Mesenteric fat pad (tissue), 1 donor: ENCODE results near the gene BABAM2. TPM values are rescaled to one million over a fixed set of nuclear protein-coding genes. Genes with fewer than 3 reads are reported as not detected.

Source experiments
- DNase-seq: peaks from one replicate; pipeline ENCODE4 v3.0.0-alpha.2; 2020; ENCODE audit warnings: low spot score
- total RNA-seq: library from RNA; stranded (reverse); fragmentation: NEBNext Ultra II Directional; extraction: Animal tissue kit (Norgen Biotek cat#: 25700); gene quantifications from one replicate; pipeline ENCODE4 v1.2.1, GENCODE V29; 2021
- donor health status: DM: yes; HTN: yes; CAD: no.

Gene BABAM2
- total RNA-seq, 1 donor from 2014 or later, result 36.0 TPM

DNA sequence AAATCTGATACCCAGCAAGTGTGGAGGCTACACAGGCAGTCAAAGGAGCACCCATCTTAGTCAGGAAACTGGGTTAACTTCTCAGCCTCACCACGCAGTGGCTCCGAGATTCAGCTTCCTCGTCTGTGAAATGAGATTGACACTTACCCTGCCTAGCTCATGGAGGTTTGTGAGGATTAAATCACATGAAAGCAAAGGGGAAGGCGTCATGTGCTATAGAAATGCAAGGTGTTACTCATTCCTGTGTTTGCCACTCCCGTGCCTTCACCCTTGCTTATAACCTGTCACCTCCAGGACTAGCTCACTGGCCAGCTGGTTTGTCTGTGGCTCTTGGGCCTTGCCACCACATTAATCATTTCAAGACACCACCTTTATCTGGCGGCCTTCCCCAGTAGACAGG, 383.2 kb downstream of the BABAM2 start:
- DNase-seq, result no peak

DNA sequence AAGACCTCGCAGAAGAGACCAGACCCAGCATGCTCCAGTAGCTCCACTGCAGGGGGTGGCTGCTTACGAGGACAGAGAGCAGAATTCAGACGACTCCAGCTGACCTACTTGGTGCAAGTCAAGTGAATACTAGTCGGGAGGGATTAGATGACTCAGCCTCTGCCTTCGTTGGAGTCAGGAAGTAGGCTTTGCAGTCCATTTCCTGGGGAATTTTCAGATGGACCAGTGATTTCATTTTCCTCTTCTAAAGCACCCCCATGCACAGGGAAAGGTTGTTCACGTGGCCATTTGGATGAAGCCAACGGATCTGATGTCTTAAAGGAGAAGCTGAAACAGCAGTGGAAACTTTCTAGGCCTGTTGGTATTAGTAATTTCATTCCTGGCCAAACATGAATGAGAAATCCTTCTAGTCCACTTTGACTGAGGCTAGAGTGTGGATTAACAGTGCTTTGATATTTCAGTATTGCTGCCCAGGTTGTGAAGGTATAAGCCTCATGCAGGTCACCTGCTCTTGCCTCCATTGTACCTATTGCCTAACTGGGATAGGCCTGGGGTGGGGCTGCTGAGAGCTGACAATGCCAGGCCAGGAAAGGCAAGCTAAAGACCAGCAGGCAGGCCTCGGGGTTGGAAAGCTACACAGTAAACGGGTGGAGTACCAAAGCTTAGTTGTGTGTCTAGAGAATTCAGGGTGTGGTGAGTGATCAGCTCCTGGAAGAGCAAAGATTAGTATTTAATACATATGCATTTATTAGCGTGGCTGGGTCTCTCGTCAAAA, 384.6 kb downstream of the BABAM2 start:
- DNase-seq, result no peak

DNA sequence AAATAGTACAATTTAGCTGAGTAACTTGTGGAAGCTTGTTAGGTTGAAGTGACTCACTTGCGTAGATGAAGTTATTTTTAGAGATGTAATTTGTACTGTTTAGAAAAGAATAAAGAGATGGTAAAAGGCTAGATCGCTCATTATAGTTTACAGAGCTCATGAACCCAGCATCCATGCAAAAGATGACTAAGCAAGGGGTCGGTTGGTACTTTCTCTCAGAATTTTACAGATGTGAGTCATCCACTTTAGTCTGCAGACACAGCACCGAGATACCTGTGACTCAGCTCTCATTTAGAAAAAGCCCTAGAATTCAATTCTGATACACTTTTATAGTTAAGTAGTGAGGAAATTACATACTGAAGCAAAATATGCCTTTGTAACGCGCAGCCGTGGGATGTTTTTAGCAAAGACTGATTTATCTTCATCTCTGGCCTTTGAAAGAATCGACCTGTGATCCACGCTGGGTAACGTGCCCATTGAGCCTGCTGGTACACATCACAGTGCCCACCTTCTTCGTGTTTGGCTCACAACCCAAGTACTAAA, 385.6 kb downstream of the BABAM2 start:
- no peak for DNase-seq

DNA sequence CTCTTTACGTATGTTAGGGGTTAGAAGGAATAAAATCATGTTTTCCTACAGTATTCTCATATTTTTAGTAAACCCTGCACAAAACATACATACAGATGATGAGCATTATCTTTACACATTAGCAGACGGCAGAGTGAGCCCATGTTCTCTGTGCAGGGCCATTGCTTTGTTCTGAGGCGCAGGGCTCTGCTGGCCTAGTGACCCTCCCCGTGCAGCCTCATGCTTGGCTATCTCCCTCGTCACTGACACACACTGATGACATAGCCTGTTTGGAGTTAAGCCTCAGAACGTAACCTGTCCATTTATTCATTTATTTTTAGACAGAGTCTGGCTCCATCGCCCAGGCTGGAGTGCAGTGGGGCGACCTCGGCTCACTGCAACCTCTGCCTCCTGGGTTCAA, 386.3 kb downstream of the BABAM2 start:
- no peak for DNase-seq

DNA sequence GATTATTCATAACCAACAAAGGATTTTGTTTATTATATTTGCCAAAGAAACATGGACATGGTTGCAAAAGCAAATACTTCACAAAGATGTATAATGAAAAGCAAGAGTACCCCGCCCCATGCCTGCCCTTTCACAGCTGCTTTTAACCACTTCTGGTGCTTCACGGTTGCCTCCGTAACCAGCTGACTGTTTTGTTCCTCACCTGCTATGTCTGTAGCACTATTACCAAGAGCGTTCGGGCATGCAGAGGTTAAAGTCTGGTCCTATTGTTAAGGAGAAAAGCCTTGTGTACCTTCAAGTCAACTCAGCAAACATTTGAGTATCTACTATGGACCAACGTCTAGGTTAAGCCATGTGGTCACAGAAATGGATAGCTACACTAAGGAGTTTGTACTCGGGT, 386.9 kb downstream of the BABAM2 start:
- no peak for DNase-seq

DNA sequence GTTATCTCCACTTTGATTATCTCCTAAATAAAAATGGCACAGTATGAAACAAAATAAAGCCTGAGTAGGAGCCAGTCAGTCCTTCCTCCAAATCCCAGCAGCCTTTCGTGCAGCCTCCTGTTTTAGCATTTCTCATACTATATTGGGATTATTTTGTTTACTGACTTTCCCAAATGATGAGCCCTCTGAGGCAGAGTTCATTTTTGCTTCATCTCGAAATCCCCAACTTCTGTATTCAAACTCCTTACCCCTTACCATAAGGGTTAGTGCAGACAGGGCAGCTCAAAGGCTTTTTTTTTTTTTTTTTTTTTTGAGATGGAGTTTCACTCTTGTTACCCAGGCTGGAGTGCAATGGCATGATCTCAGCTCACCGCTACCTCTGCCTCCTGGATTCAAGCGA, 388.8 kb downstream of the BABAM2 start:
- DNase-seq, result no peak

DNA sequence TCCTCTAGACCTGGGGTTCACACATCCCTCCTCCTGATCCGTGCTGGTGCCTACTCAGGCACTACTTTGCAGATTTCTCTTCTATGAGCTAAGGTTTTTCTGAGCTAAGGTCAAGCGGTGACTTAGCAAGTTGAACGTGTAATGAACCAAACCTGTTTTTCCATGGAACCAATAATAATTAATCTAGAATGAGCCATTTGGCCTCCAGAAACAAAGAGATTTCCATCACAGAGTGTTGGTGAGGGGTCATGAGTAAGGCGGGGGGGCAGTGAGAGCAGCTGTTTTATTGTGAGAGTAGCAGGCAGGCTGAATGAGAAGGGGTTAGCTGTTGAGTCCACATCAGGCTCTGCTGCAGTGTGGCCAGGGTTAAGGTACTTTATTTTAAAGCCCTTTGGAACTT, 390.1 kb downstream of the BABAM2 start:
- no peak for DNase-seq

DNA sequence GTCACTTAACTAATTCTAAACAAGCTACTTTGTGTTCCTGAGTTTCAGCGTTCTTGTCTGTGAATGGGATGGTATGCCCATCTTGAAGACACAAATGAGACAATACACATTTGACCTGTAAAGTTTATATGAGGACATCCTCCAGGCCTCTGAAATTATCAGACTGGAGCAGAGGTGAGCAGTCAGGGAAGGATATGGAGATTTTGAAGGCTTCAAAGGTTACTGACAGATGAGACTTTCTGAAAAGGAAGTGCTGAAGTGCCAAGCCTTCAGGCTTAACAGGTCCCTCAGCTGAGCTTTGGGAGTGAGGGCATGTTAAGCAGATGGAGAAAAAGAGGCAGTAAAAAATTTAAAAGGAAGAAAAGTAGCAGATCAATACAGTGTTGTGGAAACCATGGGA, 391.2 kb downstream of the BABAM2 start:
- no peak for DNase-seq

DNA sequence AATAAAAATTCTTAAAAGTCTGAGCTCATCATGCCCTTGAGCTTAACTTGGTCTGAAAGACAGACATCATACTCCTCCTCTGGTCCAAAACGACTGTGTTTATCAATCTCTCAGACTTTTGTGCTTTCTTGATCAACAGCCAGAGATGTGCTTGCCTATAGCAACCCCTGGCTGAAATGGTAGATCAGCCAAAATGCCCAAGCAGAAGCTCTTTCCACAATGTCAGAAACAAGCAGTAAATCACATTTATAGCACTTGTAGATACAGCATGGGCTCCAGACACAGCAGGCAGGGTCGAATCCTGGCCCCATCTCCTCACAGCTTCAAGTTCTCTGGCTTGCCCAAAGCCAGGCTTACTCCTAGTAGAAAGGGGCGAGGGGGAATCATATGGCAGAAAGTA, 391.7 kb downstream of the BABAM2 start:
- no peak for DNase-seq

DNA sequence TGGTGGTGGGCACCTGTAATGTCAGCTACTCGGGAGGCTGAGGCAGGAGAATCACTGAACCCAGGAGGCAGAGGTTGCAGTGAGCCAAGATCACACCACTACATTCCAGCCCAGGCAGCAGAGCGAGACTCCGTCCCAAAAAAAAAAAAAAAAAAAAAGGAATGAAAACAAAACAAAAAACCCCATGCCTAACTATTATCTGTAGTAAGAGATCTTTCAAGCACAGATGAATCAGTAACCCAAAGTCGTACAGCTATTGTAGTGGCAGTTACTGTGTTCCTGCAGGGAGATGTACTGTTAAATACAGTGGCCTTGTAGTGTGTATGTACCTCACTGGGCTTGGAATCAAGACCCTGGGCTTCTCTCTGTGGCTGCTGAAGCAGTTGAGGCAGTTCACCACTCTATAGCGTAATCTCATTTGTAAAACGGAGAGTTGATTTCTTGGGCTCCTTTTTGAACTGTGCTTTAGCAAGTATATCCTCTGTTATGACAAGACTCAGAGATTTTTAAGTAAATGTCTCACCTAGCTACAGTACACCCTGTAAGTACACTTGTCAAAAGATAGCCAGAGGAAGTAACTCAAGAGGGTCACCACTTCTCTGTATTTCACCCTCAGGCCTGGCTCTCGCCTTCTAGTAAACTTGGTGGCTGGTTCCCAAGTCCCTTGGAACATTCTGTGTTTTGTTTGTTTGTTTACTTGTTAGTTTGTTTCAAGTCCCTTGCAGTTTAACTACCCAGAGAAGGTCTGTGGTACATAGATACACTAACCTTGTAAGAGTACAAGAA, 392.5 kb downstream of the BABAM2 start:
- DNase-seq, result no peak

DNA sequence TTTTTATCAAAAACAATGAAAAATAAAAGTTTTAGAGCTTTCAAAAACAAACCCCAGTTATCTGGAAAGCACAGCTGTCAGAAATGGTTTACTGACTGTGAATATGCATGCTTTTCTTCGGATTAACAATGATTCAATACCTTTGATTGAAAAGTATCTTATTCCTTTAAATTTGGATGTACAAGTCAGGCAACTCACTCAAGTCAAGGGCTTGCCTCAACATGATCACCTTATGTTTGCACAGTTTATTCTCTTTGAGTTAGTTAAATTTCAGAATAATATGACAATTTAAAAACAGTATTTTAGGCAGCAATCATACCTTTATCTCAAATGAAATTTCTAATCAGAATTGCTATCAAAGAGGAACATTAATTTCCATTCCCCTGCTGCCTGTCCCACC, 393.3 kb downstream of the BABAM2 start:
- no peak for DNase-seq

DNA sequence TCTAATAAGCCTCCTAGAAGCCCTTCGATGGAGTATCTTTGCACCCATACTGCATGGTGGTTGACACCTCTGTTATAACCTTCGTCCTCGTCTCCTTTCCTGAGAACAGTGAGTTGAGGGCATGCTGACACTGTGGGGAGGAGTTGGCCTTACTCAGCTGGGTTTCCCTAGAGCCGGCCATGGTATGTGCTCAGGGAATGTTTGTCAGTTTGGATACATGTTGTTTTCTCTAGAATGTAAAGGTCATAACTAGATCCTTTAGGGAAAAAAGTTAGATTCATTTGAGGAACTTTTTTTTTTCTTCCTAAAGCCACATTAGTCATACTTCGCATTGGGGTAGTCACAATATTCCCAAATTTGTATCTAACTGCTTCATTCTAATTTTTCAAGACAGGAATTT, 396.1 kb downstream of the BABAM2 start:
- no peak for DNase-seq

DNA sequence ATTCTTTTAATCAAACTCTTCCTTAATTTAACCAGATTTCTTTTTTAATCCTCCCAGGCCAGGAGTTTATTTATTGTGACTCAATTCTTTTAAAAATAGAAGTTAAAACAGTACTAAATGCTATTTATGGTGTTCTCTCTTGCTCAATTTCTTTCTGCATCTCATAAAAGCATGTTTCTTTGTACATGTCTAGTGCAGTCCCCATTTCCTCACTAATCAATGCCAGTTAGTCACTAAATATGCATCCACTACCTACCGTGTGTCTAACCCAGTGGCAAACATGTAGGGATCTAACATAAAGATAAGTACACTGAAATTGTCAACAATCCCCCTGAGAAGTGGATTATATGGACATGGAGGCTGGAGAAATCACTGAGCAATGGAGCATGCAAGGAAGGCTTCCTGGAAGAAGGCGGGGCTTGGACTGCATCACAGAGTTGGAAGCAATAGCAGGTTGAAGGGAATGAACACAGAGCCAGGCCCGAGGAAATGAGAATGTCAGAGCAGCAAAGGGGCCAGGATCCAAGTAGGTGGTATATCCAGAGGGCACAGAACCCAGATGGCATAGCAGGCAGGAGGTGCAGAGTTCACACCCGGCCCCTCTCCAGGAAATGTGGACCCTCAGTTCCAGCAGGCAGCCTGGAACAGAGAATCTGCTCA, 396.9 kb downstream of the BABAM2 start:
- no peak for DNase-seq

DNA sequence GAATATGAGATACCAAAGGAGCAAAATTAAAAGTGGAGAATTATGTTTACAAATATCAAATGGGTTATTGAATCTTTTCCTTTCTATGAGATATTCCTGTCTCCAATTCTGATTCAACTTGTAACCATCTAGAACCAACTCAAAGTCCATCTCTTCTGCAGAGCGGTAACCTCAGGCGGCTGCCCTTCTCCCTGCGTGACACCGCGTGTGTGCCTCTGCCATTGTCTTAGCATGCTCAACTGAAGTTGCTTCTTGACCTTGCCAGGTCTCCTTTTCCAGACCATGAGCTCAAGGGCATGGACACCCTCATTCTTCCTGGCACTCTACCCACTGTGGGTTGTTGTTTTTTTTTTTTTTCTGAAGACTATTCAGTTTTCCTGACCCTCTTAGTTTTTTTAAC, 398.1 kb downstream of the BABAM2 start:
- no peak for DNase-seq

DNA sequence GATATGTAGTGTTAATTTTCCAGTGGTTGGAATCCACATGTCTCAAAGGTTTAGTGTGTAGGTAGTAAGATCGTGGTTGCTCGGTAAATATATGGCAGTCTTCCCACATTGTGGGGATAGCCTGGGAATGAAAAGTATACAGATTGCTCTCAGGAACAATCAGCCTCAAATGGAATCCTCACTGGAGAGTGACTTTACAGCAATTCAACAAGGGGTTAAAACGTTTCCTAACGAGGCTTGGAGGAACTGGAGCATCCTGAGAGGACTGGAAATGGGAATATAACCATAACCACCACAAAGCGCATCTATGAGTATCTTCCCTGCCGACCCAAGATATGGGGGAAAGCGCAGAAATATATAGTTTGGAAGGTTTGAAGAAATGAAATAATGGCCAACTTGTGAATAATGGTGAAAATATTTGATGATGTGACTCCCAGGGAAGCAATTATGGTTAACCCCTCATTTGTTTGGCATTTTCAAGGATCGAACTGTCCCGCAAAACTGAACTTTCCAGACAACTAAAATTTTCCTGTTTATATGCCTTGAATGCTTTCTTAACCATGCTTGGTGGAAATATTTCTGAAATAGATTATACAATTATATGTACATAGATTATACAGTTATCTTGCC, 401.4 kb downstream of the BABAM2 start:
- no peak for DNase-seq

DNA sequence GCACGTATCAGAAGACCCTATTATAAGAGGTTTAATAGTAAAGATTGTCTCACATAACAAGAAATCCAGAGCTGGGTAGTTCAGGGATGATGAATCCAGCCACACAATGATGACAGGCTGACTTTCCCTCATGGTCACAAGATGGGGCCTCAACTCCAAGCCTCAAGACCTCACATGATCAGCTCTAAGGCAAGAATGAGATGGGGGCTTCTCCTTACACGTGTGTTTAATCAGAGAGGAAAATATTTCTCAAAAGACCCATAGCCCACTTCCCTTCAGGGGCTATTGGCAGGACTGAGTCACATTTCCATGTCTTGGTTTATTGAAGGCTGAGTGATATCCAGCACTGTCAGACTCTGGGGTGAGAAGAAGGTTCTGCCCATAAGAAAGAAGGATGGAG, 402.0 kb downstream of the BABAM2 start:
- DNase-seq, result no peak

DNA sequence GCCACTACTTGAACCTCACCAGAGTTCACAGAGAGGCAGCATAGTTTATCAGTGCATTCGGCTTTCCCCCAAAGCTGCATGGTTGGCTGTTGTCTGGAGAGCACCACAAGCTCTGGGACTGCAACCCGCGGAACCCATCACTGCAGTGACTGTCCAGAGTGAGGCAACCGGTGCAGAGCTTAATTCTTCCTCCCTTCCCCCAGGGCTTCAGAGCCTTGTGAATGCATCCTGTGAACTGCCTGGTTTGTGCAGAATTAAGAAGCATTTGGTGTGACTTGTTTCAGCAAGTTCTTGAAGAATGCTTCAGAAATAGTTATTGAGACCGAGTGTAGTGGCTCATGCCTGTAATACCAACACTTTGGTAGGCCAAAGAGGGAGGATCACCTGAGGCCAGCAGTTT, 402.9 kb downstream of the BABAM2 start:
- no peak for DNase-seq

DNA sequence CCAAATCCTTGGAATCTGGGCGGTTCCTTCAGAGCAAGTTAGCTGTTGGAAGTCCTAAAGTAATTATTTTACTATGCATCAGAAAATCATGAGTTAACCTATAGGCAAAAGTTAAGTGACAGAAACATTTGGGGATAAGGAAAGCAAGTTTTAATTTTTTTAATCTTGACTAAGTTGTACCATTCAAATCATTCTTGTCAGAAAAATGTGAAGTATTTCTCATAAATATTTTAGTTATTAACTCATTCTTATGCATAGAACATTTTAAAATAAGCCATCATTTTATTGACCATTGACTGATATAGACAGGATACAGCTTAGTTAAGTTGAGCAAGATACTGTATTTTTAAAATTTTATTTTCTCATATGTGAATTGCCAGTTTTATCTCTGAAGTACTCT, 403.9 kb downstream of the BABAM2 start:
- DNase-seq, result no peak

DNA sequence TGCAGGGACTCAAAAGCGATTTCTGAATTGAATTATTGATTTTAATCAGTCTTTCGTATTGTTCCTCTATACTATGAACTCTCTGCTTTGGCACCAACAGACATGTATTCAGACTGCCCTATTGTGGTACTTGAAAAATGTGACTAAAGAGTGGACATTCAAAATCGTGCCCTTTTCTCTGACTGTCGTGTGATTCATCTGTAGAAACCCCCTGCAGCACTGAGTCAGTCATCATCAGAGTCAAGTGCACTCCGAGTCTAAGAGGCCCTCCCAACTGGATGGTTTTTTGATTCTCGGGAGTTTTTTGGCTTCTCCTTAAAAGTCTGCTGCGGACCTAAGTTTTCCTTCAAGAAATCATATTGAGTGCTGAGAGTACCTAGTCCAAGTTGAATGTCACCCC, 405.7 kb downstream of the BABAM2 start:
- no peak for DNase-seq

DNA sequence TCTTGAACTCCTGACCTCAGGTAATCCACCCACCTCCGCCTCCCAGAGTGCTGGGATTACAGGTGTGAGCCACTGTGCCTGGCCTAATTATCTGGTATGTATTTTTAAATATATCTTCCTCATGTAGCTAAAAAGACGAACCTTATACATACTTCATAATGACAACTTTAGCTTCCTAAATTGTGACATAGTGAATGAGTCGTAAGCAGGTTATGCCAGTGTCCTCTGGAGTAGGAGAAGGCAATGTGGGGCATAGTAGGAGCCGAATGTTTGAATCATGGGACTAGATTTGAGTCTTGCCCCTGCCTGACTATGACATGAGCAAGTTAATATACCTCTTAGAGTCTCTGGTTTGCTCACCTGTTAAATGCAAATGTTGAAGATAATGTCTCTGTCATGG, 406.4 kb downstream of the BABAM2 start:
- DNase-seq, result no peak

DNA sequence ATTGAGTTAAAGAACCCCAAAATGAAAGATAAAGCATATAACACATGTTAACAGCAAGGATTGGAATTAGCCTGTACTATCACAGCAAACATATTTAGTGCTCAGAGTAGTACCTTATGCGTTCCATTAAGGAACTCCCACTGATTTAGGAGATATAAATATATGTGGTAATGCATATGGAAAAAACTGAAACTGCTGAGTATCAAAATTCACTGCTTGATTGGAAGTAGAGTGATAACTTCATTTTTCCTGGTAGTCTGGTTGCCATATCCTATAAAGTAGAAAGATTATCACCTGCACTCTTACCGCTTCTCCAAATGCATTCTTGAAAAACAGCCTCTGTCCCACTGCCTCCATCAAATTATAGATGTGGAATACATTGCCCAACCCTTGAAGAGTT, 407.0 kb downstream of the BABAM2 start:
- no peak for DNase-seq

DNA sequence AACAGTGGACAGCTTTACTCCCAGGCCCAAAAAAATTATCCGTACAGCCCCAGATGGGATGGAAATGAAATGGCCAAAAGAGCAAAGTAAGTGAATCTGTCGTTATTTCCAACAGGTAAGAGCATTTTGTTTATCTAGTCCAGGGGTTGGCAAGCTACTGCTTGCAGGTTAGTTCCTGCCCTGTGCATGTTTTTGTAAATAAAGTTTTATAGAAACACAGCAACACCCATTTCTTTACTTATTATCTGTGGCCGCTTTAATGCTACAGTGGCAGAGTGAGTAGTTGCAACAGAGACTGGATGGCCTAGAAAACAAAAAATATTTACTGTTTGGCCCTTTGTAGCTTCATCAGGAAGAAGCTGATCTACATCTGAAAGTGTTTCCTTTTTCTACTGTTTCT, 407.9 kb downstream of the BABAM2 start:
- DNase-seq, result no peak
